Right ventricle myocardium superior (tissue), 1 donor: Measurements from ENCODE around the gene SLC6A7. TPM values are rescaled to one million over a fixed set of nuclear protein-coding genes. Genes with fewer than 3 reads are reported as not detected.

Experiments
- ATAC-seq: fragments of 200-7000 bp; cut with Tn5 transposase; one replicate; pipeline ENCODE4 v1.9.1; 2020; ENCODE audit warnings: mild to moderate bottlenecking; ENCODE audit not compliant: poor library complexity
- DNase-seq: peaks from one replicate; pipeline ENCODE4 v3.0.0-alpha.2; 2020
- intact Hi-C: fragments of 100-400 bp; cut with DNase I; formaldehyde crosslinking; loops from one replicate; pipeline ENCODE4 v1.11.2; 2022
- total RNA-seq: library from RNA; stranded (reverse); fragmentation: NEBNext Ultra II Directional; extraction: Animal tissue kit (Norgen Biotek cat#: 25700); gene quantifications from one replicate; pipeline ENCODE4 v1.2.1, GENCODE V29; 2021
- donor health status: DM: no; HTN: yes; CAD: no; lungs with severe emphysema.

SLC6A7 gene
- total RNA-seq, 1 donor from 2014 or later = not detected

DNA sequence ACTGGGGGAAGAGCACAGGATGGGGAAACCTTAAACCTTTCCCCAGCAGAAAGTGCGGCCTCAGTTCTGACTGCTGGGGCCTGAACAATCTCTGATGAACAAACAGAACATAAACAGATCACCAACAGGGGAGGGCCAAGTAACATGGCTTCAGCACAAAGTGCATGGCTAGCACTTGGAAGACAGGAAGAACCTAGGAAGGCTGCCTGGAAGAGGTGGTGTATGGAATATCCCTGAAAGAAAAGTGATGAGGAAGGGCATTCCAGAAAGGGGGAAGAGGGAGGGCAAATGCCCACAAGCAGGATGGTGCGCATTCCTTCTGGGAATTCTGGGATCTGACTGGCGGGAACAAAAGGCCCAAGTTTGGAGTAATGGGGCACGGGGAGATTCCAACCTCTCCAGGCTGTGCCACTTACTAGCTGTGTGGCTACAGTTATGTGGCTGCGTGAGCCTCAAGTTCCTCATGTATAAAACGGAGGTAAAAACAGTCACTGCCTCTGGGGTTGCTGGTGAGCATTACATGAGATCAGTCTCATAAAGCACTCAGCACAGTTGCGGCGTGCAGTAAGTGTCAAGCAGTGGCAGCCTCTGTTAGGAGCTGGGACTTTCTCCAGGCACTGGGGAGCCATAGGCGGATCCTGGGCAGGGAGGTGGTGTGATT is 35.8 kb upstream of the SLC6A7 start:
- ATAC-seq = peak; percentile 16
- intact Hi-C loops = no loop called here
- DNase-seq = no peak

DNA sequence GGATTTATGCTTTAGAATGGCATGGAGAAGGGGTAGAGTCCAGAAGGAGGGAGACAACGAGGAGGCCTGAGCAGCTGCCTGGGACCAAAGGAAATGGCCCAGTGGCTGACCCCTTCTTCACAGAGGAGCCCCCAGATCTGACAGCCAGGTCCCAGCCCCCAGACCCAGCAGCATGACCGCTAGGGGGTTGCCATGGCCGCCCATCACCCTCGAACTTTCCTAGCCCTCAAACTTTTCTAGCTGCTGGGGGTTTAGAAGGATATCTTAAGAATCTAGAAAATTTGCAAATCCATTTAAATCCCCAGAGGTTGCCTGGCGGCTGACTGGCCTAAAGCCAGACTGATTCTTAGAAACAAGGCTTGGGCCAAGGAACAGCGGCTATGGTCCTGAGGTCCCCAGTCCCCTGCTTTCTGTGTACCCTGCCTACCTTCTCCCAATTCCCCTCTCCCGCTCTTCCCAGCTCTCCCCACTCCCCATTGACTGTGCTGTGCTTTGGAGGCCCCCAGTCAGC is 35.2 kb upstream of the SLC6A7 start:
- ATAC-seq (no peak), DNase-seq (no peak)
- intact Hi-C loops = no loop called here

DNA sequence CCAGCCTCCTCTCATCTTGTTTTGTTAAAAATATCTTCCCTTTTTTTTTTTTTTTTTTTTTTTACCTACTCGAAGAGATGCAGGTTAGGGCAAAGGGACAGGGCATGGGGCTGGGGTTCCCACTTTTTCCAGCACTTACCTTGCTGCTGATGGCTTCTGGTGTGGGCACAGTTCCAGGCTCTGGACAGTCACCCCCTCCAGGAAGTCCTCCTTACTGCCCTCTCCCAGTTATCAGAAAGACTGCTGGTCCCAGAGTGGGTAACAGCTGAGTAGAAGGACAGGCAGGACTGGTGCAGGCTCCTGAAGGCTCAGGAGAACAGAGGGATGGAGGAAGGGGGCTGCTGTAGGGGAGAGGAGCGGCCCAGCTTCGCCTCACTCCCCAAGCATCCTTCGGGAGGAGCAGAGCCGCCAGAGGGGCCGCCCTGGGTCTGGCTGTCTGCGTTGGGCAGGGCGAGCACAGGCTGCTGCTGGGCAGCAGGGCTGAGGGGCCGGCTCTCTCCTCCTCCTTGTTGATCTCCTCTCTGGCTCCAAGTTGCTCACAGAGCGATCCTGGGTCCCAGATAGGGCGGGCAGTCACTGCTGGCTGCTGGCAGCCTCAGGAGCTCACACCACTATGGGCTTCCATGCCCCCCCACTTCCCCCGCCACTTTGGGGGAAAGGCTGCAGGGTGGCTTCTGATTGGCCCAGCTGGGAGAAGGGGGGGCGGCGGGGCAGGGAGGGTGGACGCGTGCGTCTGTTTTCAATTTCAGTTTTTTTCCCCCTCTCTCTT is 34.4 kb upstream of the SLC6A7 start, which contains the start of gene PDGFRB:
TSS of gene PDGFRB (minus strand) at position 588 of the 769 bp plus-strand sequence. CDS start 18,798 bp downstream, outside the sequence.
- intact Hi-C loops = no loop called here
- peak; percentile 82 for ATAC-seq

DNA sequence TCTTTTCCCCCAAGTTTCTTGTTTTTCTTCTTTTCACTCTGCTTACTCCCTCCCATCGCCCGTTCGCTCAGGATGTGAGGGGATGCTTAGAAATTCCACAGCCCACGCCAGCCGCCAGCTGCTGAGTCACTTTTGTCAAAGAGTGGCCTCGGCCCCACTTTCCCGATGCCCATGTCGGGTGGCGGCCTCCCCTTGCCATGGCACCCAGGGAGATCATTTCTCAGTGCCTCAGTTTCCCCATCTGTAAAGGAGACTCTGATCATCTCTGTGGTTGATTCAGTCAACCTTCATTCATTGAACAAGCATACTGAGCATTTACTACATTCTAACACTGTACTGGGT is 33.9 kb upstream of the SLC6A7 start:
- ATAC-seq (no peak), DNase-seq (no peak)
- intact Hi-C loops = no loop called here

More for the DNA sequence above, 34.4 kb upstream of the SLC6A7 start, which contains the start of gene PDGFRB:
- peak; percentile 92 for DNase-seq

DNA sequence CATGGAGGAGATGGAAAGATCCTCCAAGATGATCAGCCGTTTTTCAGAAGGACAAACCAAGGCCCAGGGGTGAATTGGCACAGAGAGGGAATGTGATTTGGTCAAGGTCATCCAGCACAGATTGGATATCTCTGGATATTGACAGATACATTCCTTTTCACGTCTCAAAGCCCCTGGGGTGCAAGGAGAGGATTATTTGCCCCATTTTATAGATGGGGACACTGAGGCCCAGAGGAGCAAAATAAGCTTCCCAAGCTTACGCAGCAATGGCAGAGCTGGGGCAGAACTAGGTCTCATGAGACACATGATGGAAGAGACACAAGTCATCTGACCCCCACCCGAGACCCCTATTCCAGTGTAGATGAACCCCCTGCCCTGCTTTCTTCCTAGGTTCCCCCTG is 33.3 kb upstream of the SLC6A7 start:
- no peak for DNase-seq
- ATAC-seq = no peak
- intact Hi-C loops = no loop called here

DNA sequence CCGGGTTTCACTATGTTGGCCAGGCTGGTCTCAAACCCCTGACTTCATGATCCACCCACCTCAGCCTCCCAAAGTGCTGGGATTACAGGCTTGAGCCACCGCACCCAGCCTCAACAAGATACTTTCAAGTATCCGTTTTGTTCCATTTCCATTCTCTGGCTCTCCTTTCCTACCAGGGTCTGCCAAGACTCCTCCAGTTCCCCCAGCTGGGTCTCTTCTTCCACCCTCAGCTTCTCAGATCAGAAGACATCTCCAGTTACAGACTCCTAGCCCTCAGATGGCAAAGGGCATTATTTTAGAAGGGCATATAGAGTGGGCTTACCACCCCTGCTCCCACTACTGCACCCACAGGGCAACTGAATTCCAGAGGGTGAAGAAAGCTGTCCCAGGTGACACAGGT is 32.7 kb upstream of the SLC6A7 start:
- ATAC-seq (no peak), DNase-seq (no peak)
- intact Hi-C loops = no loop called here

DNA sequence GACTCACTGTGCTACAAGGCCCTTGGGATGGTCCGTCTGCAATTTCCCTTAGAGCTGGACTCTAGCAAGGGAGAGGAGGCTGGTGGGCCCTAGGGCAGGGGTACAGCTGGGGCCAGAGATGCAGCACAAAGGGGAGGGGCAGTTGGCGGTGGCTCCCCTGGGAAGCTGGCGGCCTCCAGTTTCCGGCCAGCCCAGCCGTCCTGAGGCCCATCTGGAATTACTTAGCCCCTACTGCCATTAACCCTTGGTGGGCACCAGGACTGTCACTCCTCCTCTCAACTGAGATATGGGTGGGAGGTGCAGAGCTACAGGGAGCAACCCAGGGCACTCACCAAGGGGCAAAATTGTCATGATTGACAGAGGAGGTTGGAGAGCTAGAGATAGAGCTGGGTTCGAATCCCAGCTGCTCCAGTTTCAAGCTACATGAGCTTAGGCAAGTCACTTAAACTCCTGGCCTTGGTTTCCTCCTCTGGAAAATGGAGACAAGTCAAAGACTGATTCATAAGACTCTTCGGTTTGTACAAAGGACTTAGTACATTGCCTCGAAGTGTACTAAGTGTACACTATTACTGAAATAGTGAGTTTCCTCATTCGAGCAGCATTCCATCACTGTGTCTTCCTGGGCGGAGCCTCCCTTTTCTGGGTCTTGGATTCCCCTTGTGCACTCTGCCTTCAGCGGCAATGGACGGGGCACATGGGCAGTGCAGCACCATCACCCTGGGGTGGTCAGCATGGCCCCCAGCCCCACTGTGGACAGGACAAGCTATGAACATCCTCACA is 31.5 kb upstream of the SLC6A7 start:
- intact Hi-C loops = no loop called here

DNA sequence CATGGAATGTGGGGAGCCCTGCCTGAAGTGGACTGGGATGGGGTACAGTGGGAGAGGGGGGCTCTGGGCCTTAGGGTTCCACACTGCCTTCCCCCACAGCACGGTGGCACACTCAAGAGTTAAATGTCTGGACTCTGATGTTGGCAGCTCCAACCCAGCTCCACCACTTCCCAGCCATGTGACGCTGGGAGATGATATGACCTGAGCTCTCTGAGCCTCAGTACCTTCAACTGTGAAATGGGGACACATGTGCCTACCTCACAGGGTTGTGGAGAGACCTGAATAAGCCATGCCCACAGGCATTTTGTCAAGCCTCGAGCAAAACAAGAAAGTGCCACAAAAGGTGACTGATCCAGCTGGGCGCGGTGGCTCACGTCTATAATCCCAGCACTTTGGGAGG is 30.8 kb upstream of the SLC6A7 start:
- intact Hi-C loops = no loop called here
- ATAC-seq (no peak), DNase-seq (no peak)

More for the DNA sequence above, 31.5 kb upstream of the SLC6A7 start:
- ATAC-seq (no peak), DNase-seq (no peak)

DNA sequence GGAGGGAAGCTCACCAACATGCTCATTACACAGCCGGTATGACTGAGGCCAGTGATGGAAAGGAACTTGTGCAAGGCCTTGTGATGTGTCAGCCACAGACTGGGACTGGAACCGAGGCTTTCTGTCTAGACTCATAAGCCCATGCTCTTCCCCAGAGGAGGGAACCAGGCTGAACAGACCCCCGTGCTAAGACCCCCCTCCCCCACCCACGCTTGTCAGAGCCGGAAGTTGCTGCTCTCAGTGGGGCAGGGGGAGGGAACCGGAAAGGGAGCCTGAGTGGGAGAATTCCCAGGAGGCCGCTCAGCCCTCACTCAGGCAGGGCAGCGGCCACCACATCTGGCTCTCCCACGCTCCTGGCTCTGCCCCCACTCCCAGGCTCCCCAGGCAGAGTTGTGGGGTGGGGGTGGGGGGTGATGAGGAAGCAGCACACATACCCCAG is 30.1 kb upstream of the SLC6A7 start:
- intact Hi-C loops = loop anchor here (10.0 kb wide), 1 partner anchor 275 kb away; no protein-coding TSS in a partner anchor
- ATAC-seq (peak; percentile 2), DNase-seq (peak; percentile 70)

DNA sequence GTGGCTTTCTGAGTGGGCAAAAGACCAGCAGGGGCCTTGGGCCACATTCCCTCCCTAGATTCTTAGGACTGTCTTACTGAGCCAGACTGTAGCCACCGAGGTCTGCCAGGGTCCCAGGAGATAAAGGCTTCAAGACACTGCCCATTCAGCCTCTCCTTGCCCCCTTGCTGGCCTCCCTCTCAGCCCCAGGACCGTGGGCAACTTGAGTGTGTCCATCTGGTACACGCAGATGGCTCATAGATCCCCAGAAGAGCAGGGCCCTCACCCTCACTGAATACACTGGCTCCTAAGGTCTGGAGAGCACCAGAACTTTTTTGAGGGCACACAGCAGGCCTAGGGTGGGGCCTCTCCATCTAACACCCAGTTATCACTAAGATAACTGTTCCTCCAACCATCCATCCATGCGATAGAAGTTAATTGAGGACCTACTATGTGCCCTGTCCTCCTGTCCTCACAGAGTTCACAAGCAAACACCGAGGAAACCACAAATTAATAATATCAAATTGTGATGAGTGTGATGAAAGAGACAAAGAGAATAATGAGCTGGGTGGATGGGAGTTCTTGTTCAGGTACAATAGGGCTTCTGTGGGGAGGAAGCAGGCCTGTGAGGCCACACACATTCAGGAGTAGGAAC is 29.3 kb upstream of the SLC6A7 start:
- ATAC-seq (no peak), DNase-seq (no peak)
- intact Hi-C loops = loop anchor here (1.0 to 10.0 kb wide), 2 partner anchors 58 to 274 kb away; no protein-coding TSS in a partner anchor

DNA sequence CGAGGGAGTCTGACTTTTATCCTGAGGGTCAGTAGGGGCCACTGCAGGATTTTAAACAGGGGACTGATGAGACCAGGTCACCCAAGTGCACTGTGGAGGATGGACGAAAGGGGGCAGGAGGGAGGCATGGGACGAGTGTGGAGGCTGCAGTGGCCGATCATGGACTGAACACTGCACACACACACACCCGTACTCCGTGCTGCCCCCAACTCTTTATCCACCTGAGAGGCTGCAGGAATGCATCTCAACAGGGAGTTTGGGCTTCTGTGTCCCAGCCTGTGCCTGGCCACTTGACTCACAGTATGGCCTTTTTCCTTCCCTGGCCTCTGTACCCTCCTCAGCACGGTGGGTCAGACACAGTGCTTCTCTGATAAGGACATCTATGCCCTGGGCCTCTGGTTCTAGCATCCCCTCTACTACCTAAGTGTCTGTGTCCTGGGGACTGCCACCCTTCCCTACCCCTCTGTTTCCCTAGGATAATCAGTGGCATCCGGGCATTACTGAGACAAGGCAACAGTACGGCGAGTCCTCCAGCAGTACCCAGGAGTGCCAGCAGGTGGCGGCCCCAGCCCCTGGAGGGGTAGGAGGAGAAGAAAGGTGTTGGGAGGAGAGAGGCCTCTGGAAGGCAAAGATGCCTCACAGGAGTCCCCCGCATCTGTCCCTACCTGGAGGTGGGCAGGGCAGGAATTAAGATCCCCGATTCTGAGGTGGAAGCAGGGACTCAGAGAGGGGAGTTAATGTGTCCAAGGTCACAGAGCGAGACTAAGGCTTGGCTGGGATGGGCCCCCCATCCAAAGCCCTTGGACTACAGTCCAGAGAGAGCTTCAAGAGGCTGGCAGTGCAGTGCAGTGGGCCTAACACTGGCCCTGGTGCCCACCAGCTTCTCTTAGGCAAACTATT is 28.4 kb upstream of the SLC6A7 start:
- DNase-seq (peak; percentile 91), ATAC-seq (peak; percentile 71)
- intact Hi-C loops = loop anchor here (1.0 to 10.0 kb wide), 2 partner anchors 57 to 273 kb away; no protein-coding TSS in a partner anchor

DNA sequence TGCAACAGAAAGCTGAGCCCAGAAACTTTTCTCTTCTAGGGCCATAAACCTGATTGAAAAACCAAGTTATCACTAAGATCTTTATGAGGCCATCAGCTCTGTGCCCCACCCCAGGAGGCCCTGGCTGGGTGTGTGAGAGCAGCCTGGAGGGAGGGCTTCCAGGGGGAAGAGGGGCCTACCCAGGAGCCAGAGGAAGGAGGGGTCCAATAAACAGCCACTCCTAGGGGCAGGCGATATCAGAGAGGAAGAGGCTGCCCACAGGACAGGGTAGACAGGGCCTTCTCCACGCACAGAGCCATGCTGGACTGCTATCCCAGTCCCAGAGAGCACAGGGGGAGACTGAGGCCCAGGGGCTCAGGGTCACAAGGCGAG is 27.7 kb upstream of the SLC6A7 start:
- ATAC-seq (no peak), DNase-seq (no peak)
- intact Hi-C loops = loop anchor here (10.0 kb wide), 1 partner anchor 273 kb away; no protein-coding TSS in a partner anchor

DNA sequence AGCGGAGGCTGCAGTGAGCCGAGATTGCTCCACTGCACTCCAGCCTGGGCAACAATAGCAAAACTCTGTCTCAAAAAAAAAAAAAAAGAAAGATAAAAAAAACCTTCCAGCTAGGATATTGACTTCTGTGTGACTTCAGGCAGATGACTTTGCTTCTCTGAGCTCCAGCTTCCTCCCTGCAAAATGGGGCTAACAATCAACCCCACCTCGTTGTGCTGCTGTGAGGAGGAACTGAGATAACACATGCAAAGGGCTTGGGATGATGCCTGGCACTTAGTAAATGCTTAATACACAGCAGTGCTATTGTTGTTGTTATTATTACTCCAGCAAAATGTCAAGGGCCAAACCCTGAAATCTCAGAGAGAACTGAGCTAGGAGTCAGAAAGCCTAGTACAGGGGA is 26.8 kb upstream of the SLC6A7 start:
- intact Hi-C loops = loop anchor here (10.0 kb wide), 1 partner anchor 272 kb away; no protein-coding TSS in a partner anchor
- no peak for ATAC-seq
- DNase-seq = no peak

DNA sequence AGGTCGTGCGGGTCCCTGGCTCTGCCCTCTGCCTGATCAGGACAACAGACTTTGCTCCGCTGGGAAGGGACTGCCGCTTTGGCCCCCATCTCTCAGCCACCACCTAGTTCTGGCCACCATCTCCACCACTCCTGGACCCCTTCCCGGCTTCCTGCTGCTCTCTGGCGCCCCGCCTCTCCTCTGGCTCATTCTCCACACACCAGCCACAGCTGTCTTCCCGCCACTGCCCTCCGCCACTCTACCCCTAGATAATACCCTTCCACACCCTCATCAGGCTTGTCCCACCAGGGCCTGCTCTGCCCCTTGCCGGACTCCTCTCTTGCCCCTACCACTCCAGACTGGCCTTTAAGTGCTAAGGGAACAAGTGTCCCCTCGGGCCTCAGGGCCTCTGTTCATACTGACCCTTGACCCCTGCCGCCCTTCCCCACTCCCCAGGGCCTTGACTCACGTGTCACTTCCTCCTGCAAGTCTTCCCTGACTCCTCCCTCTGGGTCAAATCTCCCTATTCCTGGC is 26.3 kb upstream of the SLC6A7 start:
- DNase-seq (peak; percentile 90), ATAC-seq (peak; percentile 67)
- intact Hi-C loops = loop anchor here (10.0 kb wide), 1 partner anchor 271 kb away; no protein-coding TSS in a partner anchor

DNA sequence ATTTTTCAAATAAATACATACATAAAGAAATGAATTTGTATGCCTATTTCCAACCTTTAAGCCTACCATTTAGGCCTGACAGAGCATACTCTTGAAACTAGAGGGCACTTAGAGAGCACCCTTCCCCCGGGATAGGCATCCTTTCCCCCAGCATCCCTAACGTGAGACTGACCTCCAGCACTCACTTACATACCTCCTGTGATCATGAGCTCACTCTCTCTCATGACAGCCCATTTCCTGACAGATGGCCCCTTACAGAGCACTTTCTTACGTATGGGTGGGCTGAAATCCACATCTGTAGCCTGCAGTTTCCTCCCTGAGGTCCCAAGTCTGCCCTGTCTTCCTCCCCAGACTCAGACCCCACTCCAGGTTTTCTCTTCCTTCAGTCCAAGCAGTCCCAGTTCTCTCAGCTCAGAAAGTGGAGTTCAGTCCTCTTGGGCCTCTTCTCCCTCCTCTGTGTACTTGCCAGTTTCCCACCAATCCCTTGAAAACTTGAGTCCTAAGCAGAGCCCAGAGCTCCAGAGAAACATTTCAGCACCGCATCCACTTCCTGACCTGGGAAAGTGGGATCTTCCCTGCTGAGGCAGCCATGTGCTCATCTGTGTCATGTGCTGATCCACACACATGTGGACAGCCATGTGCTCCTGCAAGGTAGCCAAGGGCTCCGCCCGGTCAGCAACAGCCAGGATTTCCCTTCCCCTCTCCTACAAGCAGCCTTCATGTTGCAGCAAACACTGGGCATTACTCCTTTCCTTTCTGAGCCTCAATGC is 25.5 kb upstream of the SLC6A7 start:
- ATAC-seq (no peak), DNase-seq (no peak)
- intact Hi-C loops = loop anchor here (10.0 kb wide), 1 partner anchor 270 kb away; no protein-coding TSS in a partner anchor

DNA sequence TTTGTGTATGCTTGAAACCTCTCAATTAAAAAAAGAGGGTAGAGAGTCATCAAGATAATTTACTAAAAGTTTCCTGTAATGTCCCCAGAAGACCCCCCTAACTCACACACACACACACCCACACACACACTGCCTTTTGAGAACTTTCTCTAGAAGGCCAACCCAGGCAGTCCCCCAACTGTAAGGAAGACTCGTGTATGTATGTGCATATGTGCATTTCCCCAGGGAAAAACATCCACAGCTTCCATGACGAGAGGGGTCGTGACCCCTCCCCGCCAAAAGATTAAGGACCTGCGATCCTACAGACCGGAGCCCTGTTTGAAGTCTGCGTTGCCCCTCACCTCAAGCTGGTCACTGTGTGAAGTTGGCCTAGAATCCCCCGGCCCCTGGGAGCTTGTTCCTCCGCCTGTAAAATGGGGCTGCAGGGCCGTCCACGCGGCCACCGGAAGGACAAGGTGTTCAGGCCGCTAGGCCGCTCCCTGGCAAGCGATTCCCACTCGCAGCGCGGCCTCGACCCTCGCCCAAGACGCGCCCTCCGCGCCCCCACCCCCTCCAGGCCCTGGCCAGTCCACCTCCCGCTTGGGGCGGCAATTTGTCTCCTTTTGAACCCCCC is 23.7 kb upstream of the SLC6A7 start:
- no peak for DNase-seq
- intact Hi-C loops = loop anchor here (10.0 kb wide), 1 partner anchor 269 kb away; no protein-coding TSS in a partner anchor
- no peak for ATAC-seq
